Stimulated activated CD8-positive, alpha-beta memory T cell treated with anti-CD3 and anti-CD28 coated beads, Interleukin-4, amount 100 ng/mL, for 24 hours (primary cell): ENCODE measurements around the gene POLR1E.
"Not testable (repeated sequence)": the region's sequence is repeated elsewhere in the genome, so short reads cannot be mapped to it uniquely, and the experiment has no call there.

Experiments used
- DNase-seq: peaks from one replicate; pipeline ENCODE4 v3.0.0-alpha.2; 2020; ENCODE audit warnings: low read depth

Gene POLR1E

DNA sequence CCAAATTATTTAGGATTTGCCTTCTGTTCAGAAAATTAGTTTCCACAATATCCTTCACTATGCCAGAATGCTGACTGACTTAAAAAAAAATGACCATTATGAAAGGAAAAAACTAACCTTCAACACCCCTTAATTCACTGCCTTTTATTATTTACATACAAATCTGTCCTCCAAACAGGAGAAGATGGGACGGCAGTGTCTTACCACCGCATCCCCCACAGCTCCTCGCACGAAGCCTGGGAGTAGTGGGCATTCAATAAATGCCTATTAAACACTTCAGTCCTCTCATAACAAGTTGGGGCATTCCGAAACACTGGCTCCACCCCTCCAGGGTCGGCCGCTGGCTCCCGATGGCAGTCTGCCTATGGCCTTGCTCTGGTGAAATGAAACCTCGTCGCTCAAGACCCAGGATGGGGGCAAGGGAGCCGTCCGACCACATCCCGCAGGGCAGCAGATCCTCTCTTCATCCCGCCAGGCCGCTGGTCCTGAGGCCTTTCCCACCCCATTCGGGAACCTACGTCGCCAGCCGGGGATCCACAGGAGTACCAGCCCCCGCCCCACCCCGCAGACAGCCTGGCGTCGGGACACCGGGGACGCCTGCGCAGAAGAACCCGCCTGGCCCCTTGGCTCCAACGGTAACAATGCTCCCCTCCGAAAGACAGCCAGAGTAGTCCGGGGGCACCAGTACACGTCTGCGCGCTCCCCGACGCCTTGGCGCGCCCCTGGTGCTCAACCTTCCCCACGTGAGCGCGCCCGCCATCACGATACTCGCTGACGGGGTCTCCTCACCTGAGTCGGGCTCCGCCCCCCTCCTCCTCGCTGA, 21.1 kb upstream of the POLR1E start:
- no peak for DNase-seq

GRCh38 chr9:37465249-37466036, 20.3 kb upstream of the POLR1E start, which contains the start of gene ZBTB5:
Gene ZBTB5, minus strand, starts transcription at chr9:37465450. Its CDS starts 22,899 bp downstream, at chr9:37442551.
- DNase-seq: peak; percentile 99

GRCh38 chr9:37466037-37466709, 19.6 kb upstream of the POLR1E start:
- DNase-seq: no peak

GRCh38 chr9:37467530-37467929, 18.2 kb upstream of the POLR1E start:
- not testable (repeated sequence) for DNase-seq

DNA sequence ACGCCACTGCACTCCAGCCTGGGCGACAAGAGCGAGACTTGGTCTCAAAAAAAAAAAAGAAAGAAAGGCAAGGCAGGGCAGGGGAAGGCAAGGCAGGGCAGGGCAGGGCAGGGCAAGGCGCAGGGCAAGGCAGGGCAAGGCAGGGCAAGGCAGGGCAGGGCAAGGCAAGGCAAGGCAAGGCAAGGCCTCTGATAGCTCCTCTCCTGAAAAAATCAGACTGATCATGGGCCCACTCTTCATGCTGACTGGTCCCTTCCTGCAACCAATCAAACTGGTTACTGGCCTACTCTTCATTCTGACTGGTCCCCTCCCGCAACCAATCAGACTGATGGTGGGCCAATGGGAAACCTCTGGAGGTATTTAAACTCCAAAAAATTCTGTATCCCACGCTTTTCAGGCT, 17.1 kb upstream of the POLR1E start:
- DNase-seq: no peak

DNA sequence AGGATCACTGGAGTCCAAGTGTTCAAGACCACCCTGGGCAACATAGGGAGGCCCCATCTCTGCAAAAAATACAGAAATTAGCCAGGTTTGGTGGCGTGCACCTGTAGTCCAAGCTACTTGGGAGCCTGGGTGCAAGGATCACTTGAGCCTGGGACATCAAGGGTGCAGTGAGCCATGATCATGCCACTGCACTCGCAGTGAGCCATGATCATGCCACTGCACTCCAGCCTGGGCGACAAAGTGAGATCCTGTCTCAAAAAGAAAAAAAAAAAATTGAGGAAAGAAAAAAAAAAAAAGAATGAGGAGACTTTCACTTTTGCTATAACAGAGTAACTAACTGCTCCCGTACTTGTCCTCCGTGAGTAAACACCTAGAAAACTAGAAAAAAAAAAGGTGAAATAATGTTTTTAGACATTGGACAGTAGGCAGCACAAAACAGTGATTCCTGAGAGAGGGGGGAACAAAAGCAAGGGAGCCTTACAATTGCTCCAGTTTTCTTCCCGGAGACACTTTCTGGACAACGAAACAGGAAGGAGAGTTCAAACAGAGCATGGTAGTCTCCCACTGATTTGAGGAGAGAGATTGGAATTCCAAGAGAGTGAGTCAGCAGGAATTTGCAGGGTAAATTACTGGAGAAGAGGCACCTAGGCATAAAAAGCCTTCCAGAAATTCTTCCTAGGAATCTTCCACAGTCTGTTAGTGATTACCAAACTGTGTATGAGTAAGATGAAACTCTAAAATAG, 13.6 kb upstream of the POLR1E start:
- no peak for DNase-seq

- DNase-seq: not testable (repeated sequence)
Measured at GRCh38 chr9:37473982-37474381, 11.8 kb upstream of the POLR1E start.

GRCh38 chr9:37474438-37474837, 11.3 kb upstream of the POLR1E start:
- no peak for DNase-seq

DNA sequence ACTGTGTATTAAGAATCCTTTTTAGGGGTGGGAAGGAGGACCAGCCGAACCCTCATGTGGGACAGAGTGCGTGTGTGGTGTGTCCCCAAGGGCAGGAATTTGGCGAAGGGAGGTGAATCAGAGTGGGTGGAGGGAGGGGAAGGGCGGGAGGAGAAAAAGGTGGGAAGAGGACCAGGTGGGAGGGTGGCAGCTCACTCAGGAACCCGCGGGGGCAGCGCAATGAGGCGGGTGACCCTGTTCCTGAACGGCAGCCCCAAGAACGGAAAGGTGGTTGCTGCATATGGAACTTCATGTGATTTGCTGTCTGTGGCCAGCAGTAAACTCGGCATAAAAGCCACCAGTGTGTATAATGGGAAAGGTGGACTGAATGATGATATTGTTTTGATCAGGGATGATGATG, 8.8 kb upstream of the POLR1E start:
- no peak for DNase-seq

GRCh38 chr9:37477443-37477842, 8.3 kb upstream of the POLR1E start:
- DNase-seq: not testable (repeated sequence)

DNA sequence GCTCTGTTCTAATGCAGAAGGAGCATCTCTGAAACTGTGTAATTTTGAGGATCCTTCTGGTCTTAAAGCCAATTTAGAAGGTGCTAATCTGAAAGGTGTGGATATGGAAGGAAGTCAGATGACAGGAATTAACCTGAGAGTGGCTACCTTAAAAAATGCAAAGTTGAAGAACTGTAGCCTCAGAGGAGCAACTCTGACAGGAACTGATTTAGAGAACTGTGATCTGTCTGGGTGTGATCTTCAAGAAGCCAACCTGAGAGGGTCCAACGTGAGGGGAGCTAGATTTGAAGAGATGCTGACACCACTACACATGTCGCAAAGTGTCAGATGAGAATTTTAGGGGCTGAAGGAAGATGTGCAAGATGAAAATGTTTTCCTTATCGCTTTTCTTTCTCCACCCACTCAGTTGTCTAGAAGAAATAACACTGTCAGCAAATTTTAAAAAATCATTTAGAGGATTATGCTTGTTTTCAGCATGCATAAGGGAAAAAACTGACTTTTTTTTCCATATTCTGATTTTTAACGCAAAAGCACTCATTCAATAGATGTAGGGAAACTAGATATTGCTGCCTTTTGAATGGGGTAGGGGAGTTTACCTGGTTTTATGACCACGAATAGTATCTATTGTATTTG, 7.6 kb upstream of the POLR1E start:
- DNase-seq: not testable (repeated sequence)

GRCh38 chr9:37480759-37481158, 5.0 kb upstream of the POLR1E start:
- no peak for DNase-seq

GRCh38 chr9:37486256-37486615, 488 bp downstream of the POLR1E start:
- DNase-seq: no peak

GRCh38 chr9:37486616-37487548, 1.1 kb downstream of the POLR1E start:
- no peak for DNase-seq

- DNase-seq: no peak
Measured at GRCh38 chr9:37491939-37492338, 6.2 kb downstream of the POLR1E start.

- no peak for DNase-seq
Measured at GRCh38 chr9:37495571-37495970, 9.8 kb downstream of the POLR1E start.

- DNase-seq: no peak
Measured at GRCh38 chr9:37496020-37496419, 10.3 kb downstream of the POLR1E start.

- DNase-seq: no peak
Measured at GRCh38 chr9:37497320-37497719, 11.6 kb downstream of the POLR1E start.

- no peak for DNase-seq
Measured at GRCh38 chr9:37498457-37498856, 12.7 kb downstream of the POLR1E start.

DNA sequence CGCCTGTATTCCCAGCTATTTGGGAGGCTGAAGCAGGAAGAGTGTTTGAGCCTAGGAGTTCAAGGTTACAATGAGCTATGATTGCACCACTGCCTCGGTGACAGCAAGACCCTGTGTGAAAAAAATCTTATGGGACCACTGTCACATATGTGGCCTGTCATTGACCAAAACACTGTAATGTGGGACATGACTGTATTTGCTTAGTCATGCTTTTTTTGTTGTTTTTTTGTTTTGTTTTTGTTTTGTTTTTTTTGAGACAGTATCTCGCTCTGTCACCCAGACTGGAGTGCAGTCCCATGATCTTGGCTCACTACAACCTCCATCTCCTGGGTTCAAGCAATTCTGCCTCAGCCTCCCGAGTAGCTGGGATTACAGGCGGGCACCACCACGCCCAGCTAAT, 13.5 kb downstream of the POLR1E start:
- DNase-seq: no peak
